Sigmoid colon (tissue), 7 donors: ENCODE results near the gene TGIF2. TPM values are rescaled to one million over a fixed set of nuclear protein-coding genes. Genes with fewer than 3 reads are reported as not detected.

ENCODE experiments used
- DNase-seq: peaks from one replicate; pipeline ENCODE4 v3.0.0-alpha.2; 2019
- H3K27ac ChIP-seq, 4 donors: fragments of 200-600 bp; sonication (generic); one replicate each; pipeline ENCODE4 v1.5.1; 2016 to 2019; ENCODE audit warnings: mild to moderate bottlenecking in 1 of 4
- H3K27me3 ChIP-seq, 3 donors: fragments of 200-600 bp; sonication (generic); one replicate each; pipeline ENCODE4 v1.5.1; 2019; ENCODE audit warnings: mild to moderate bottlenecking in 1 of 3
- H3K36me3 ChIP-seq, 4 donors: fragments of 200-600 bp; sonication (generic); one replicate each; pipeline ENCODE4 v1.5.1; 2016 to 2019
- H3K4me1 ChIP-seq, 4 donors: fragments of 200-600 bp; sonication (generic); one replicate each; pipeline ENCODE4 v1.5.1; 2017 to 2019
- H3K4me3 ChIP-seq, 4 donors: fragments of 200-600 bp; sonication (generic); one replicate each; pipeline ENCODE4 v1.5.1; 2017 to 2019; ENCODE audit warnings: mild to moderate bottlenecking in 2 of 4, moderate library complexity in 1 of 4
- H3K9me3 ChIP-seq, 4 donors: fragments of 200-600 bp in 3 of 4; sonication (generic) in 3 of 4; one replicate each; pipeline versions ENCODE4 v1.5.1 to v1.6.1; 2013 to 2019
- EP300 ChIP-seq, 4 donors: sonication (generic); formaldehyde crosslinking; IDR thresholded peaks; one replicate each; pipeline ENCODE4 v1.6.1; 2017; ENCODE audit warnings: antibody characterized with exemption in 4 of 4
- POLR2A ChIP-seq, 2 donors: fragments of 450-650 bp; IDR thresholded peaks; one replicate each; pipeline ENCODE4 v1.6.1; 2016; ENCODE audit warnings: antibody characterized with exemption in 2 of 2, mild to moderate bottlenecking in 2 of 2, moderate library complexity in 2 of 2
- POLR2AphosphoS5 ChIP-seq, 4 donors: sonication (generic); formaldehyde crosslinking; IDR thresholded peaks; one replicate each; pipeline ENCODE4 v1.6.1; 2017; ENCODE audit warnings: antibody characterized with exemption in 4 of 4
- WGBS, 2 donors: extraction: QIAGEN DNeasy Blood & Tissue Kit; methylation state at CpG; one replicate each; pipeline ENCODE4 v1.1.7; 2013; 5-methylcytosine and 5-hydroxymethylcytosine counted together
- intact Hi-C: fragments of 100-400 bp; cut with DNase I; formaldehyde crosslinking; loops from one replicate; pipeline ENCODE4 v1.15.1; 2023
- polyA plus RNA-seq, 3 donors: library from polyadenylated mRNA; stranded (reverse); fragments of 200-250 nt; gene quantifications; one replicate each; pipeline ENCODE4 v1.2.3, GENCODE V29; 2013
- total RNA-seq, 4 donors: library from RNA; depleted of rRNA; stranded (reverse); fragments of >200 nt; gene quantifications; one replicate each; pipeline ENCODE4 v1.1.0, GENCODE V29; 2016
- TF ChIP-seq, protein P1 (sequence below), 4 experiments: fragments of 450-650 bp in 3 of 4; fragments of 200-600 bp in 1 of 4; IDR thresholded peaks; one replicate each; pipeline ENCODE4 v1.5.1; 2016 to 2019; ENCODE audit warnings: antibody characterized with exemption in 4 of 4, mild to moderate bottlenecking in 3 of 4, moderate library complexity in 2 of 4
- donor health status: healthy with polysubstance abuse.
- donor health status: Bipolar disorder and iron deficiency.
- donor health status: healthy.

The TGIF2 gene
- total and polyA plus RNA-seq, 7 donors: 2.1 to 13.6 (median 10.0) TPM

DNA sequence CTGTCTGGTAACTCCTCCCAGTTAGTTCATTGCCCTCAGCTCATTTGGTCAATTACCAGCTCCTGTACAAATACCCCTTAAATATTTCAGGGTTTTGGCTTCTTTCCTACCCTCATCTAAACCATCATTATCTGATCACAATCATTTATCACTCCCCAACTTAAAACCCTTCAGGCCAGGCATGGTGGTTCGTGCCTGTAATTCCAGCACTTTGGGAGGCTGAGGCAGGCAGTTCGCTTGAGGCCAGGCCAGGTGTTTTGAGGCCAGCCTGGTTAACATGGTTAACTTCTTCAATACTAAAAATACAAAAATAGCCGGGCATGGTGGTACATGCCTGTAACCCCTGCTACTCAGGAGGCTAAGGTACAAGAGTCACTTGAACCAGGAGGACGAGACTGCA lies 9.4 kb downstream of the TGIF2 start:
- no peaks in the 10 kb centered on the region for H3K27me3 ChIP-seq
- peaks cover 9 to 49% (median 21%) of the 10 kb centered on the region in 4 donors for H3K36me3 ChIP-seq
- no peak overlapping the region for H3K4me3 ChIP-seq
- intact Hi-C loops: no loop called here
- no peaks in the 10 kb centered on the region for H3K4me1 ChIP-seq
- no peak for DNase-seq
- TF ChIP-seq POLR2AphosphoS5 (IDR thresholded peaks at IDR 0.05): no peak
- no peaks in the 10 kb centered on the region for H3K9me3 ChIP-seq
- no peak overlapping the region for H3K27ac ChIP-seq
- WGBS, 2 donors: 94% methylated on average over 4 of the region's 4 CpGs

DNA sequence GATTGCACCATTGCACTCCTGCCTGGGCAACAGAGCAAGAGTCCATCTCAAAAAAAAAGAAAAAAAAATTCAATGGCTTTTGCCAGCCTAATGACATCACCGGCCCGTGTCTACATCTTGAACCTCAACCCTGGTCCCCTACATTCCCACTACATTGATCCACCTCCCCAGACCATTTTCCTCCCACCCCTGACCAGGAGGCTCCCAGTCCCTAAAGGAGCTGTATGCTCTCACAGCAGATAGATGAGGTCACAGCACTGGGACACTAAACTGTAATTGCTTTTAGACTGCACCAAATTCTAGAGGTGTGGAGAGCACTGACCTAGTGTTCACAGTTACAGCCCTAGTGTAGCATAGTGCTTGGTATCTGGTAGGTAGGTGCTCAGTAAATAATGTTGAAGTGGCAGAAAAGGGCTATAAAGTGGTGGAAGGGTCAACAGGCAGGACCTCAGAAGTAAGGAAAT lies 10.7 kb downstream of the TGIF2 start:
- H3K36me3 ChIP-seq: peaks cover 9 to 42% (median 20%) of the 10 kb centered on the region in 4 donors
- WGBS, 2 donors: 86 to 90% methylated on average over 2 of the region's 2 CpGs
- H3K9me3 ChIP-seq: no peaks in the 10 kb centered on the region
- no peaks in the 10 kb centered on the region for H3K27me3 ChIP-seq
- no peak overlapping the region for H3K27ac ChIP-seq
- TF ChIP-seq POLR2A (IDR thresholded peaks at IDR 0.05) (no peak), POLR2AphosphoS5 (IDR thresholded peaks at IDR 0.05) (no peak), EP300 (IDR thresholded peaks at IDR 0.05) (no peak)
- TF ChIP-seq, protein P1, sequence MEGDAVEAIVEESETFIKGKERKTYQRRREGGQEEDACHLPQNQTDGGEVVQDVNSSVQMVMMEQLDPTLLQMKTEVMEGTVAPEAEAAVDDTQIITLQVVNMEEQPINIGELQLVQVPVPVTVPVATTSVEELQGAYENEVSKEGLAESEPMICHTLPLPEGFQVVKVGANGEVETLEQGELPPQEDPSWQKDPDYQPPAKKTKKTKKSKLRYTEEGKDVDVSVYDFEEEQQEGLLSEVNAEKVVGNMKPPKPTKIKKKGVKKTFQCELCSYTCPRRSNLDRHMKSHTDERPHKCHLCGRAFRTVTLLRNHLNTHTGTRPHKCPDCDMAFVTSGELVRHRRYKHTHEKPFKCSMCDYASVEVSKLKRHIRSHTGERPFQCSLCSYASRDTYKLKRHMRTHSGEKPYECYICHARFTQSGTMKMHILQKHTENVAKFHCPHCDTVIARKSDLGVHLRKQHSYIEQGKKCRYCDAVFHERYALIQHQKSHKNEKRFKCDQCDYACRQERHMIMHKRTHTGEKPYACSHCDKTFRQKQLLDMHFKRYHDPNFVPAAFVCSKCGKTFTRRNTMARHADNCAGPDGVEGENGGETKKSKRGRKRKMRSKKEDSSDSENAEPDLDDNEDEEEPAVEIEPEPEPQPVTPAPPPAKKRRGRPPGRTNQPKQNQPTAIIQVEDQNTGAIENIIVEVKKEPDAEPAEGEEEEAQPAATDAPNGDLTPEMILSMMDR (IDR thresholded peaks at IDR 0.05): no peak
- intact Hi-C loops: no loop called here
- H3K4me1 ChIP-seq: no peaks in the 10 kb centered on the region
- no peak overlapping the region for H3K4me3 ChIP-seq
- no peak for DNase-seq

DNA sequence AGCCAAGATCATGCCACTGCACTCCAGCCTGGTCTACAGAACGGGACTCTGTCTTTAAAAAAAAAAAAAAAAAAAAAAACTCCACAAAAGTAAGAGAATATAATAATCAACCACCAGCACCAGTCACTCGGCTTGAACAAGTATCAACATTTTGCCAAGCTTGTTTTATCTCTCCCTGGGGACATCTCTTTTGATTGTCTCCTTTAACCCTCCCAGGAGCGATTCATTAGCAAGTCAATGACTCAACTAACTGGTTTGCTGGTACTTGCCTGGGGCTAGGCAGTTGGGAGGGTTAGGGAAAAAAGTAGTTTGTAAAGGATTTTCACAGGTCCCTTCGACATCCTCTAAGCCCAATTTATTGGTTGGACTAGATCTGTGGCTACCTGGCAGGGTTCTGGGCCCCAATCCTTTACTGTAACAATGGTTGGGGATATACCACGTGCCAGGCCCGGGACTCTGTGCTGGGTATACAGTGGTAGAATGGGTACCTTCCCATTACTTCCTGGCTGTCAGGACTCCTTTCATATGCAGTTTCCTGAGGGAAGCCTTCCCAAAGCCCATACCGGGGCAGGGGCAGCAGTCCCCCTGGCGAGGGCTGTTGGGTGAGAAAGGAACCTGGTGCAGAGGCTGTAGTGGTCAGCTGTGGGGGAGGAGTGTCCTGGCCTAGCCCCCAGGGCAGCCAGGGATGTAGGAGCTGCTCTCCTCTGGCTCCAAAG lies 12.2 kb downstream of the TGIF2 start:
- 79 to 86% methylated on average over 8 of the region's 8 CpGs for WGBS, 2 donors
- no peak for DNase-seq
- H3K36me3 ChIP-seq: peaks cover under 1 to 33% (median 12%) of the 10 kb centered on the region in 4 donors

DNA sequence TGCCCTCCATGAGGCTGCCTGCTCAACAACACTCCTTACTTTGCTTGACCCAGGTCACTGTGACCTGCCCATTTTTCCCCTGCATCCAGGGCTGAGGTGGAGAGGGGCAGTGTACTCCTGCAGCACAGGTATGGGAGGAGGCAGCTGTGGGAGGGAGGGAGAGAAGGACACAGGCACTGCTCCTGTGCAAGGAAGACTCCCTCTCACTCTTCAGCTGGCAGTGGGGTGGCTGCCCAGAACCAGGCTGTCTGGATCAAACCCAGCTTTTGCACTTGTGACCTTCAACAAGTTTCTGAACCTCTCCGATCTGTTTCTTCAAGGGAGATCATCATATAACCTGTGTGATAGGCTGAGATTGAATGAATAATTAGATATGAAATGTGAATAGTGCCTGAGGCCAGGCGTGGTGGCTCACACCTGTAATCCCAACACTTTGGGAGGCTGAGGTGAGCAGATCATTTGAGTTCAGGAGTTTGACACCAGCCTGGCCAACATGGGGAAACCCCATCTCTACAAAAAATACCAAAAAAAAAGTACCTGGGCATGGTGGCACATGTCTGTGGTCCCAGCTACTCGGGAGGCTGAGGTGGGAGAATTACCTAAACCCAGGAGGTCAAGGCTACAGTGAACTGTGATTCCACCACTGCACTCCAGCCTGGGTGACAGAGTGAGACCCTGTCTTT lies 14.1 kb downstream of the TGIF2 start:
- TF ChIP-seq POLR2A (IDR thresholded peaks at IDR 0.05) (no peak), POLR2AphosphoS5 (IDR thresholded peaks at IDR 0.05) (no peak), EP300 (IDR thresholded peaks at IDR 0.05) (no peak)
- TF ChIP-seq, protein P1 (IDR thresholded peaks at IDR 0.05): no peak
- Histone ChIP-seq H3K27ac (no peak overlapping the region), H3K27me3 (no peaks in the 10 kb centered on the region), H3K36me3 (peaks cover 0 to 26% (median 2%) of the 10 kb centered on the region in 4 donors), H3K4me3 (no peak overlapping the region), H3K9me3 (no peaks in the 10 kb centered on the region), H3K4me1 (no peaks in the 10 kb centered on the region)
- 85 to 87% methylated on average over 3 of the region's 3 CpGs for WGBS, 2 donors
- intact Hi-C loops: no loop called here
- DNase-seq: no peak

More for the DNA sequence above, 12.2 kb downstream of the TGIF2 start:
- no peak overlapping the region for H3K27ac ChIP-seq
- H3K9me3 ChIP-seq: no peaks in the 10 kb centered on the region
- no peaks in the 10 kb centered on the region for H3K27me3 ChIP-seq
- no peaks in the 10 kb centered on the region for H3K4me1 ChIP-seq
- intact Hi-C loops: no loop called here
- H3K4me3 ChIP-seq: no peak overlapping the region
- no peak for TF ChIP-seq EP300 (IDR thresholded peaks at IDR 0.05)
- no peak for TF ChIP-seq POLR2AphosphoS5 (IDR thresholded peaks at IDR 0.05)
- no peak for TF ChIP-seq POLR2A (IDR thresholded peaks at IDR 0.05)
- TF ChIP-seq, protein P1 (IDR thresholded peaks at IDR 0.05): no peak

DNA sequence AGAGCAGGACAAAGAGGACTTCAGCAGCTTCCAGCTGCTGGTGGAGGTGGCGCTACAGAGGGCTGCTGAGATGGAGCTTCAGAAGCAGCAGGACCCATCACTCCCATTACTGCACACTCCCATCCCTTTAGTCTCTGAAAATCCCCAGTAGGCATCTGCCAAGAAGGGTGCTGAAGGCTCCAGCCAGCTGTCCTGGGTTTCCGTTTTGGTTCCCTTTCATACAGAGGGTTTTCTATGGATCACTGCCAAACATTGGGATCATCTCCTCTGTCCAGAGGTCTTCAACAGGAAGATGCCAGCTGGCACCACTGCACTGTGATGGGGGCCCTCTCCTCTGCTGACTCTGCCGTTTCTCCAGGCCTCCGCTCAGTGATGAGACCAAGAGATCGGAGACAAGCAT lies 17.9 kb downstream of the TGIF2 start:
- 86 to 91% methylated on average over 5 of the region's 5 CpGs for WGBS, 2 donors
- peaks cover 0 to 22% (median 0%) of the 10 kb centered on the region in 4 donors for H3K36me3 ChIP-seq
- no peak for DNase-seq
- no peak overlapping the region for H3K27ac ChIP-seq
- TF ChIP-seq, protein P1 (IDR thresholded peaks at IDR 0.05): no peak
- TF ChIP-seq POLR2AphosphoS5 (IDR thresholded peaks at IDR 0.05) (no peak), POLR2A (IDR thresholded peaks at IDR 0.05) (no peak)
- intact Hi-C loops: loop anchor here (5.0 kb wide), 1 partner anchor 34 kb away; no protein-coding TSS in a partner anchor
- no peaks in the 10 kb centered on the region for H3K27me3 ChIP-seq
- no peak overlapping the region for H3K4me3 ChIP-seq
- no peaks in the 10 kb centered on the region for H3K4me1 ChIP-seq
- H3K9me3 ChIP-seq: no peaks in the 10 kb centered on the region
